ENCODE measurements around the gene CACNA1B. TPM values are rescaled to one million over a fixed set of nuclear protein-coding genes. Genes with fewer than 3 reads are reported as not detected.

CACNA1B gene
- total and polyA plus RNA-seq, 10 donors: under 0.01 to 0.09 (median 0.04) TPM; not detected in 4

DNA sequence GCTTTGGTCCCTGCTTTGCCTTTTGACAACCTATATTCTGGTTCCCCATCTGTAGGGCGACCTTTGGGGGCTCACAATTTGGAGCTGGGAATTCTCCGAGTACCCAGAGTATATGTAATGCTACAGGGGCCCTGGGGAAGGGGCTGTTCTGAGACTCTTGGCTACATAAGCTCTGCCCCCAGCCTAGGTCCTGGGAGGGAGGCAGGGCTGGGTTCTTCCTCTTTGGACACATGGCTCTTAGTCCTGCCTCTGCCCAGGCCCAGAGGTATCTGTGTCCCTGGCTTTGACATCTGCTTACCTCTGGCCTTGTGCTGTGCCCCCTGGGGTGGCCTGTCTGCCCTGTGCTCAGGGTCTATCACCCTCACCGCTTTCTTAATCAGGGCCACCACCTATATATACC lies 181.6 kb downstream of the CACNA1B start:
- intact Hi-C loops (cut with DNase I; ENCODE audit: low total_unique reads): no loop called here
- no peak overlapping the region for H3K27ac ChIP-seq
- no peaks in the 10 kb centered on the region for H3K4me1 ChIP-seq
- DNase-seq: peak; percentile 39
- TF ChIP-seq POLR2A (IDR thresholded peaks at IDR 0.05) (no peak), POLR2AphosphoS5 (IDR thresholded peaks at IDR 0.05) (no peak)
- TF ChIP-seq, protein P1, sequence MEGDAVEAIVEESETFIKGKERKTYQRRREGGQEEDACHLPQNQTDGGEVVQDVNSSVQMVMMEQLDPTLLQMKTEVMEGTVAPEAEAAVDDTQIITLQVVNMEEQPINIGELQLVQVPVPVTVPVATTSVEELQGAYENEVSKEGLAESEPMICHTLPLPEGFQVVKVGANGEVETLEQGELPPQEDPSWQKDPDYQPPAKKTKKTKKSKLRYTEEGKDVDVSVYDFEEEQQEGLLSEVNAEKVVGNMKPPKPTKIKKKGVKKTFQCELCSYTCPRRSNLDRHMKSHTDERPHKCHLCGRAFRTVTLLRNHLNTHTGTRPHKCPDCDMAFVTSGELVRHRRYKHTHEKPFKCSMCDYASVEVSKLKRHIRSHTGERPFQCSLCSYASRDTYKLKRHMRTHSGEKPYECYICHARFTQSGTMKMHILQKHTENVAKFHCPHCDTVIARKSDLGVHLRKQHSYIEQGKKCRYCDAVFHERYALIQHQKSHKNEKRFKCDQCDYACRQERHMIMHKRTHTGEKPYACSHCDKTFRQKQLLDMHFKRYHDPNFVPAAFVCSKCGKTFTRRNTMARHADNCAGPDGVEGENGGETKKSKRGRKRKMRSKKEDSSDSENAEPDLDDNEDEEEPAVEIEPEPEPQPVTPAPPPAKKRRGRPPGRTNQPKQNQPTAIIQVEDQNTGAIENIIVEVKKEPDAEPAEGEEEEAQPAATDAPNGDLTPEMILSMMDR (IDR thresholded peaks at IDR 0.05 in 8 of 11, conservative IDR thresholded peaks at IDR 0.05 in 3 of 11): no peak
- H3K4me3 ChIP-seq: no peak overlapping the region
- peaks cover 0 to 8% (median 0%) of the 10 kb centered on the region in 7 donors for H3K27me3 ChIP-seq (replicated peaks in 1 of 7)
- no peaks in the 10 kb centered on the region for H3K9me3 ChIP-seq
- 76 to 89% (median 81%) methylated on average over 3 of the region's 3 CpGs for WGBS, 5 donors
- H3K36me3 ChIP-seq: no peaks in the 10 kb centered on the region

DNA sequence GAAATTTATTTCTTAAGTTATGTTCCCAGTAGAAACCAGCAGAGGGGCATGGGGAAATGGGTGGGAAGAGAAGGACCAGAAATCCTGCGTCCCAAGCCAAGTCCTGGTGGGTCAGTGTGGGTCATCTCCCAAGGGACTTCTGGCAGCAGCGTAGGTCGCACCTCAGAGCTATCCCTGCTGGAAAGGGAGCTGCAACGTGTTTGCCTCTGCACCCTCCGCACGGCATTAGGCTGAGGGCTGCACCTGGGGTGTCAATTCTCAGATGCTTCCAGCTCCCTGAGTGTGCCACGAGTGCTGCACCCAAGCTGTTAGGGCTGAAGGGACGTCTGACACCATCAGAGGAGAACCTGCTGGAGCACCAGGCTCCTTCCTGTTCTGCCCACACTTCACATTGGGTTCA lies 182.8 kb downstream of the CACNA1B start:
- Histone ChIP-seq H3K4me3 (no peak overlapping the region), H3K27me3 (replicated peaks in 1 of 7) (peaks cover 0 to 20% (median 0%) of the 10 kb centered on the region in 7 donors), H3K27ac (no peak overlapping the region), H3K4me1 (no peaks in the 10 kb centered on the region), H3K36me3 (no peaks in the 10 kb centered on the region), H3K9me3 (no peaks in the 10 kb centered on the region)
- 69 to 82% (median 78%) methylated on average over 7 to 8 of the region's 8 CpGs for WGBS, 5 donors
- intact Hi-C loops (cut with DNase I; ENCODE audit: low total_unique reads): no loop called here
- DNase-seq: peak; percentile 22
- TF ChIP-seq, protein P1 (IDR thresholded peaks at IDR 0.05 in 8 of 11, conservative IDR thresholded peaks at IDR 0.05 in 3 of 11): no peak
- no peak for TF ChIP-seq POLR2A (IDR thresholded peaks at IDR 0.05)
- TF ChIP-seq POLR2AphosphoS5 (IDR thresholded peaks at IDR 0.05): no peak

DNA sequence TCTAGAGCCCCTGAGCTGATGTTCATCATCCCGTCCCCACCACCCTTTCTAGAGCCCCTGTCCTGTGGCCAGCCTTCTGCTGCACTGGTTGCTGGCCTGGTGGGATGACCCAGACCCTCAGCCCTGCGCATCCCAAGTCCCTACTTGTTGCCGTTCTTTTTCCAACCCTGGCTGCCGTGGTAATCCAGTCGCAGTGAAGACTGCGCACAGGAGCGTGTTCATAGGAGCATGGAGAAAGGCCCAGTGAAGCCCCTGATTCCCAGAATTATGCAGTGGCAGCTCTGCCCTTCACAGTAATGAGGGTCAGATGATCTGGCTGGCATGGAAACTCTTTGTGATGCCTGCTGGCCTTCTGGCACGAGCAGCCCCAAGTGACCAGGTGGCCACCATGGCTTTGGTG lies 183.3 kb downstream of the CACNA1B start:
- no peaks in the 10 kb centered on the region for H3K36me3 ChIP-seq
- peaks cover 0 to 25% (median 0%) of the 10 kb centered on the region in 7 donors for H3K27me3 ChIP-seq (replicated peaks in 1 of 7)
- no peaks in the 10 kb centered on the region for H3K9me3 ChIP-seq
- no peak overlapping the region for H3K4me3 ChIP-seq
- intact Hi-C loops (cut with DNase I; ENCODE audit: low total_unique reads): no loop called here
- peak; percentile 48 for DNase-seq
- H3K27ac ChIP-seq: no peak overlapping the region
- TF ChIP-seq, protein P1 (IDR thresholded peaks at IDR 0.05 in 8 of 11, conservative IDR thresholded peaks at IDR 0.05 in 3 of 11): no peak
- TF ChIP-seq POLR2A (IDR thresholded peaks at IDR 0.05): no peak
- TF ChIP-seq POLR2AphosphoS5 (IDR thresholded peaks at IDR 0.05): no peak
- WGBS, 5 donors: 77 to 93% (median 88%) methylated on average over 7 to 8 of the region's 8 CpGs
- H3K4me1 ChIP-seq: no peaks in the 10 kb centered on the region

DNA sequence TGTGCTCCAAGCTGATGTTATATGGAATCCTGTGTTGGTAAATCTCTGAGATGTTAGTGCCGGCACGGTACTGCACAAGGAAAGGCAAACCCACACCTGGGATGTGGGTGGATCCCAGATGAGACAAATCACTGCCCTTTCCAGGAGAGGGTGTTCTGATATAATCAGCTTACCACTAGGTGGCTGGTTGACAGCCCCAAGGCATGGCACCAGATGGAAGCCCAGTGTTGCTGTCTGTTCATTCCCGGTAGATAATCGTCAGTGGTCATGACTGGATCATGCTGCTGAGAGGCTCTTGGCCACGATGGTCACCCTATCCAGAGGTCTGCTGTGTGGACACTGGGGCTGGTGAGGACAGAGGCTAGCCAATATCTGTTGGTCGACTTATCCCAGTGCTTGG lies 184.0 kb downstream of the CACNA1B start:
- H3K9me3 ChIP-seq: no peaks in the 10 kb centered on the region
- no peak overlapping the region for H3K27ac ChIP-seq
- H3K4me1 ChIP-seq: no peaks in the 10 kb centered on the region
- intact Hi-C loops (cut with DNase I; ENCODE audit: low total_unique reads): no loop called here
- H3K36me3 ChIP-seq: no peaks in the 10 kb centered on the region
- TF ChIP-seq POLR2AphosphoS5 (IDR thresholded peaks at IDR 0.05): no peak
- no peak for TF ChIP-seq POLR2A (IDR thresholded peaks at IDR 0.05)
- TF ChIP-seq, protein P1 (IDR thresholded peaks at IDR 0.05 in 8 of 11, conservative IDR thresholded peaks at IDR 0.05 in 3 of 11): no peak
- H3K4me3 ChIP-seq: no peak overlapping the region
- peaks cover 0 to 30% (median 0%) of the 10 kb centered on the region in 7 donors for H3K27me3 ChIP-seq (replicated peaks in 1 of 7)
- peak; percentile 17 for DNase-seq
- 84 to 96% (median 88%) methylated on average over 6 of the region's 6 CpGs for WGBS, 5 donors

All from spleen (tissue), 11 donors.